Muscle layer of duodenum (tissue), 2 donors: ENCODE data around the gene LRRC8C.

Source experiments
- H3K27ac ChIP-seq: one replicate; pipeline ENCODE4 v1.7.0; 2013; ENCODE audit warnings: mild to moderate bottlenecking, low read length
- H3K27me3 ChIP-seq: one replicate; pipeline ENCODE4 v1.7.0; 2013; ENCODE audit warnings: low read depth, mild to moderate bottlenecking, control low read depth, low read length
- H3K36me3 ChIP-seq, 2 donors: one replicate each; pipeline ENCODE4 v1.7.0; 2013; ENCODE audit warnings: low read length in 2 of 2, control low read depth in 1 of 2, mild to moderate bottlenecking in 1 of 2; ENCODE audit not compliant: insufficient read depth in 2 of 2, control insufficient read depth in 1 of 2
- H3K4me1 ChIP-seq, 2 donors: one replicate each; pipeline ENCODE4 v1.7.0; 2013; ENCODE audit warnings: low read length in 2 of 2, mild to moderate bottlenecking in 2 of 2, control low read depth in 1 of 2, moderate library complexity in 1 of 2; ENCODE audit not compliant: insufficient read depth in 2 of 2, control insufficient read depth in 1 of 2
- H3K4me3 ChIP-seq, 2 donors: one replicate each; pipeline ENCODE4 v1.7.0; 2013; ENCODE audit warnings: low read length in 2 of 2, low read depth in 1 of 2, mild to moderate bottlenecking in 1 of 2
- H3K9me3 ChIP-seq, 2 donors: one replicate each; pipeline ENCODE4 v1.7.0; 2013; ENCODE audit warnings: low read length in 2 of 2, control low read depth in 1 of 2, mild to moderate bottlenecking in 1 of 2; ENCODE audit not compliant: control insufficient read depth in 1 of 2
- donor health status: healthy.

The LRRC8C gene

GRCh38 chr1:89598450-89599331 is 34.2 kb upstream of the LRRC8C start:
- Histone ChIP-seq H3K27ac (no peak overlapping the region), H3K4me1 (no peaks in the 10 kb centered on the region), H3K36me3 (no peaks in the 10 kb centered on the region), H3K27me3 (no peaks in the 10 kb centered on the region), H3K9me3 (no peaks in the 10 kb centered on the region), H3K4me3 (no peak overlapping the region)

- Histone ChIP-seq H3K9me3 (no peaks in the 10 kb centered on the region), H3K36me3 (no peaks in the 10 kb centered on the region), H3K27ac (no peak overlapping the region), H3K27me3 (no peaks in the 10 kb centered on the region), H3K4me1 (no peaks in the 10 kb centered on the region), H3K4me3 (no peak overlapping the region)
These were observed 33.6 kb upstream of the LRRC8C start for GRCh38 chr1:89599332-89599630.

- no peak overlapping the region for H3K27ac ChIP-seq
- no peaks in the 10 kb centered on the region for H3K9me3 ChIP-seq
- H3K27me3 ChIP-seq, result no peaks in the 10 kb centered on the region
- H3K36me3 ChIP-seq, result no peaks in the 10 kb centered on the region
- no peak overlapping the region for H3K4me3 ChIP-seq
- H3K4me1 ChIP-seq, result no peaks in the 10 kb centered on the region
These were observed 32.3 kb upstream of the LRRC8C start for GRCh38 chr1:89600451-89601224.

- no peak overlapping the region for H3K27ac ChIP-seq
- H3K9me3 ChIP-seq, result no peaks in the 10 kb centered on the region
- no peaks in the 10 kb centered on the region for H3K4me1 ChIP-seq
- no peak overlapping the region for H3K4me3 ChIP-seq
- no peaks in the 10 kb centered on the region for H3K27me3 ChIP-seq
- no peaks in the 10 kb centered on the region for H3K36me3 ChIP-seq
These were observed 30.0 kb upstream of the LRRC8C start for GRCh38 chr1:89602871-89603404.

GRCh38 chr1:89603651-89604413 is 29.1 kb upstream of the LRRC8C start:
- Histone ChIP-seq H3K4me3 (no peak overlapping the region), H3K4me1 (no peaks in the 10 kb centered on the region), H3K9me3 (no peaks in the 10 kb centered on the region), H3K36me3 (no peaks in the 10 kb centered on the region), H3K27me3 (no peaks in the 10 kb centered on the region), H3K27ac (no peak overlapping the region)

- Histone ChIP-seq H3K27me3 (no peaks in the 10 kb centered on the region), H3K36me3 (no peaks in the 10 kb centered on the region), H3K4me3 (no peak overlapping the region), H3K4me1 (no peaks in the 10 kb centered on the region), H3K27ac (no peak overlapping the region), H3K9me3 (no peaks in the 10 kb centered on the region)
These were observed 28.5 kb upstream of the LRRC8C start for GRCh38 chr1:89604414-89604735.

GRCh38 chr1:89605692-89606091 is 27.2 kb upstream of the LRRC8C start:
- no peaks in the 10 kb centered on the region for H3K9me3 ChIP-seq
- H3K27ac ChIP-seq, result no peak overlapping the region
- H3K36me3 ChIP-seq, result no peaks in the 10 kb centered on the region
- no peaks in the 10 kb centered on the region for H3K4me1 ChIP-seq
- no peaks in the 10 kb centered on the region for H3K27me3 ChIP-seq
- no peak overlapping the region for H3K4me3 ChIP-seq

- no peaks in the 10 kb centered on the region for H3K9me3 ChIP-seq
- no peaks in the 10 kb centered on the region for H3K36me3 ChIP-seq
- no peak overlapping the region for H3K4me3 ChIP-seq
- H3K27me3 ChIP-seq, result no peaks in the 10 kb centered on the region
- no peak overlapping the region for H3K27ac ChIP-seq
- no peaks in the 10 kb centered on the region for H3K4me1 ChIP-seq
These were observed 26.5 kb upstream of the LRRC8C start for GRCh38 chr1:89606227-89606980.

GRCh38 chr1:89607156-89607555 is 25.8 kb upstream of the LRRC8C start:
- Histone ChIP-seq H3K4me3 (no peak overlapping the region), H3K27ac (no peak overlapping the region), H3K9me3 (no peaks in the 10 kb centered on the region), H3K27me3 (no peaks in the 10 kb centered on the region), H3K4me1 (no peaks in the 10 kb centered on the region), H3K36me3 (no peaks in the 10 kb centered on the region)

- no peaks in the 10 kb centered on the region for H3K4me1 ChIP-seq
- H3K27ac ChIP-seq, result no peak overlapping the region
- no peaks in the 10 kb centered on the region for H3K9me3 ChIP-seq
- no peaks in the 10 kb centered on the region for H3K27me3 ChIP-seq
- H3K4me3 ChIP-seq, result no peak overlapping the region
- H3K36me3 ChIP-seq, result no peaks in the 10 kb centered on the region
These were observed 25.2 kb upstream of the LRRC8C start for GRCh38 chr1:89607586-89608318.
